Neural cell (in vitro differentiated cells): ENCODE results near the gene B4GALNT3.

Source experiments
- MXI1 ChIP-seq: fragments of 450-650 bp; conservative IDR thresholded peaks from 2 replicates; pipeline ENCODE4 v1.6.1; 2014; ENCODE audit warnings: antibody characterized with exemption, mild to moderate bottlenecking; ENCODE audit not compliant: poor library complexity, severe bottlenecking
- TF ChIP-seq, protein P1 (sequence below): fragments of 450-650 bp; IDR thresholded peaks from 2 replicates; pipeline ENCODE4 v1.5.1; 2014; ENCODE audit warnings: antibody characterized with exemption, mild to moderate bottlenecking, moderate library complexity; ENCODE audit not compliant: poor library complexity, severe bottlenecking

GRCh38 chr12:544941-545635, 85.3 kb downstream of the B4GALNT3 start:
- TF ChIP-seq, protein P1, sequence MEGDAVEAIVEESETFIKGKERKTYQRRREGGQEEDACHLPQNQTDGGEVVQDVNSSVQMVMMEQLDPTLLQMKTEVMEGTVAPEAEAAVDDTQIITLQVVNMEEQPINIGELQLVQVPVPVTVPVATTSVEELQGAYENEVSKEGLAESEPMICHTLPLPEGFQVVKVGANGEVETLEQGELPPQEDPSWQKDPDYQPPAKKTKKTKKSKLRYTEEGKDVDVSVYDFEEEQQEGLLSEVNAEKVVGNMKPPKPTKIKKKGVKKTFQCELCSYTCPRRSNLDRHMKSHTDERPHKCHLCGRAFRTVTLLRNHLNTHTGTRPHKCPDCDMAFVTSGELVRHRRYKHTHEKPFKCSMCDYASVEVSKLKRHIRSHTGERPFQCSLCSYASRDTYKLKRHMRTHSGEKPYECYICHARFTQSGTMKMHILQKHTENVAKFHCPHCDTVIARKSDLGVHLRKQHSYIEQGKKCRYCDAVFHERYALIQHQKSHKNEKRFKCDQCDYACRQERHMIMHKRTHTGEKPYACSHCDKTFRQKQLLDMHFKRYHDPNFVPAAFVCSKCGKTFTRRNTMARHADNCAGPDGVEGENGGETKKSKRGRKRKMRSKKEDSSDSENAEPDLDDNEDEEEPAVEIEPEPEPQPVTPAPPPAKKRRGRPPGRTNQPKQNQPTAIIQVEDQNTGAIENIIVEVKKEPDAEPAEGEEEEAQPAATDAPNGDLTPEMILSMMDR: no peak
- TF ChIP-seq MXI1: no peak
